Endodermal cell (in vitro differentiated cells): ENCODE data around the gene GPR18. TPM values are rescaled to one million over a fixed set of nuclear protein-coding genes. Genes with fewer than 3 reads are reported as not detected.
A peak's percentile ranks its signal among the peaks of the same experiment; 100 is the strongest.

Experiments
- DNase-seq: peaks from one replicate; pipeline ENCODE4 v3.0.0-alpha.2; 2017
- H3K27ac ChIP-seq: 2 replicates; pipeline ENCODE4 v1.5.1; 2013; ENCODE audit warnings: mild to moderate bottlenecking, low read depth, low read length, moderate library complexity
- H3K27me3 ChIP-seq: 2 replicates; pipeline ENCODE4 v1.6.1; 2013; ENCODE audit warnings: mild to moderate bottlenecking, low read length, moderate library complexity; ENCODE audit not compliant: insufficient read depth, control insufficient read depth, poor library complexity, severe bottlenecking
- H3K36me3 ChIP-seq: 2 replicates; pipeline ENCODE4 v1.7.0; 2013; ENCODE audit warnings: mild to moderate bottlenecking, low read length, moderate library complexity; ENCODE audit not compliant: control insufficient read depth, insufficient read depth
- H3K4me1 ChIP-seq: one replicate; pipeline ENCODE4 v1.7.0; 2013; ENCODE audit warnings: low read length; ENCODE audit not compliant: control insufficient read depth, insufficient read depth
- H3K4me3 ChIP-seq: 2 replicates; pipeline ENCODE4 v1.5.1; 2013; ENCODE audit warnings: mild to moderate bottlenecking, low read length, moderate library complexity
- H3K9ac ChIP-seq: 2 replicates; pipeline ENCODE4 v1.6.1; 2013; ENCODE audit warnings: mild to moderate bottlenecking, low read length, moderate library complexity; ENCODE audit not compliant: poor library complexity, severe bottlenecking; ENCODE audit errors: extremely low read depth
- H3K9me3 ChIP-seq: 2 replicates; pipeline ENCODE4 v1.6.1; 2013; ENCODE audit warnings: mild to moderate bottlenecking, low read length, moderate library complexity; ENCODE audit not compliant: control insufficient read depth
- H3K27ac Mint-ChIP-seq: 2 replicates; pipeline ENCODE4 v1.8.0; 2020; ENCODE audit warnings: mixed read lengths
- H3K27me3 Mint-ChIP-seq: 2 replicates; pipeline ENCODE4 v1.8.0; 2021; ENCODE audit warnings: mild to moderate bottlenecking, mixed read lengths; ENCODE audit not compliant: insufficient read depth
- H3K36me3 Mint-ChIP-seq: 2 replicates; pipeline ENCODE4 v1.8.0; 2020; ENCODE audit warnings: low read depth, mixed read lengths
- H3K4me1 Mint-ChIP-seq: 2 replicates; pipeline ENCODE4 v1.8.0; 2020; ENCODE audit warnings: mixed read lengths
- H3K4me3 Mint-ChIP-seq: 2 replicates; pipeline ENCODE4 v1.8.0; 2020; ENCODE audit warnings: mild to moderate bottlenecking, moderate library complexity, mixed read lengths
- H3K9me3 Mint-ChIP-seq: 2 replicates; pipeline ENCODE4 v1.8.0; 2020; ENCODE audit warnings: mild to moderate bottlenecking, mixed read lengths
- WGBS, 2 experiments: methylation state at CpG; one replicate each; pipeline versions ENCODE4 v1.1.5 to v1.1.7; 2013; ENCODE audit warnings: missing lambda C conversion rate in 2 of 2, mixed read lengths in 1 of 2; ENCODE audit not compliant: insufficient coverage in 1 of 2, insufficient read length in 1 of 2; 5-methylcytosine and 5-hydroxymethylcytosine counted together
- total RNA-seq, 2 donors: library from RNA; stranded (reverse); fragmentation: NEBNext Ultra II Directional in 1 of 2; extraction: Animal tissue kit (Norgen Biotek cat#: 25700) in 1 of 2; gene quantifications; 2 replicates in 1 of 2; 3 replicates in 1 of 2; pipeline ENCODE4 v1.2.1, GENCODE V29; 2021
- TF ChIP-seq, protein P1 (sequence below): fragments of 200-600 bp; sonication (generic); conservative IDR thresholded peaks from 2 replicates; pipeline ENCODE4 v1.5.0; 2021; ENCODE audit warnings: antibody characterized with exemption, mild to moderate bottlenecking

GPR18 gene
- total RNA-seq, 2 donors from 2014 or later, result not detected

DNA sequence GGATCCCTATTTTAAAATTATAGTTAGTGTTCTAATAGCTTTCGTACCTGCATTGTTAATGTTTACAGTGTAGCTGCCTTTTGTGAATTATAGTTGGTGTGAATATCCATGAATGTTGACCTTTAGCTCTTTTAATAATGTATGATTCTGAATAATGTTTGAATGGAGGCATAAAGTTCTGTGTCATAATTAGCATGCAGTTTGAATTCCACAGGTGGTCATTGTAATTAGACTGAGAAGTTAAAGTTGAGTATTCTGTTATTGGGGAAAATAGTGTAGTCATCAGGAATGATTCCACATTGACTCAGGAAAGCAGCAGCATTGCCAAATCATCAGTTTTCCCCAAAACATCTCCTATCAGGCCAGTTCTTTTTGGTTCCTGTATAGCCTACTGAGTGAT lies 12.1 kb downstream of the GPR18 start:
- TF ChIP-seq, protein P1, sequence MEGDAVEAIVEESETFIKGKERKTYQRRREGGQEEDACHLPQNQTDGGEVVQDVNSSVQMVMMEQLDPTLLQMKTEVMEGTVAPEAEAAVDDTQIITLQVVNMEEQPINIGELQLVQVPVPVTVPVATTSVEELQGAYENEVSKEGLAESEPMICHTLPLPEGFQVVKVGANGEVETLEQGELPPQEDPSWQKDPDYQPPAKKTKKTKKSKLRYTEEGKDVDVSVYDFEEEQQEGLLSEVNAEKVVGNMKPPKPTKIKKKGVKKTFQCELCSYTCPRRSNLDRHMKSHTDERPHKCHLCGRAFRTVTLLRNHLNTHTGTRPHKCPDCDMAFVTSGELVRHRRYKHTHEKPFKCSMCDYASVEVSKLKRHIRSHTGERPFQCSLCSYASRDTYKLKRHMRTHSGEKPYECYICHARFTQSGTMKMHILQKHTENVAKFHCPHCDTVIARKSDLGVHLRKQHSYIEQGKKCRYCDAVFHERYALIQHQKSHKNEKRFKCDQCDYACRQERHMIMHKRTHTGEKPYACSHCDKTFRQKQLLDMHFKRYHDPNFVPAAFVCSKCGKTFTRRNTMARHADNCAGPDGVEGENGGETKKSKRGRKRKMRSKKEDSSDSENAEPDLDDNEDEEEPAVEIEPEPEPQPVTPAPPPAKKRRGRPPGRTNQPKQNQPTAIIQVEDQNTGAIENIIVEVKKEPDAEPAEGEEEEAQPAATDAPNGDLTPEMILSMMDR, result no peak
- H3K27me3 ChIP-seq, result no peaks in the 10 kb centered on the region
- no peak overlapping the region for H3K4me3 ChIP-seq
- Mint-ChIP-seq H3K27ac (no peak overlapping the region), H3K4me1 (no peaks in the 10 kb centered on the region), H3K27me3 (no peaks in the 10 kb centered on the region), H3K36me3 (peaks cover 61% of the 10 kb centered on the region), H3K4me3 (no peak overlapping the region), H3K9me3 (peaks cover 7% of the 10 kb centered on the region)
- WGBS, 2 experiments, result 97 to 100% methylated on average over 1 of the region's 1 CpG
- H3K9me3 ChIP-seq, result peaks cover 4% of the 10 kb centered on the region
- no peaks in the 10 kb centered on the region for H3K4me1 ChIP-seq
- DNase-seq, result no peak
- no peak overlapping the region for H3K9ac ChIP-seq
- peaks cover 52% of the 10 kb centered on the region for H3K36me3 ChIP-seq
- no peak overlapping the region for H3K27ac ChIP-seq

DNA sequence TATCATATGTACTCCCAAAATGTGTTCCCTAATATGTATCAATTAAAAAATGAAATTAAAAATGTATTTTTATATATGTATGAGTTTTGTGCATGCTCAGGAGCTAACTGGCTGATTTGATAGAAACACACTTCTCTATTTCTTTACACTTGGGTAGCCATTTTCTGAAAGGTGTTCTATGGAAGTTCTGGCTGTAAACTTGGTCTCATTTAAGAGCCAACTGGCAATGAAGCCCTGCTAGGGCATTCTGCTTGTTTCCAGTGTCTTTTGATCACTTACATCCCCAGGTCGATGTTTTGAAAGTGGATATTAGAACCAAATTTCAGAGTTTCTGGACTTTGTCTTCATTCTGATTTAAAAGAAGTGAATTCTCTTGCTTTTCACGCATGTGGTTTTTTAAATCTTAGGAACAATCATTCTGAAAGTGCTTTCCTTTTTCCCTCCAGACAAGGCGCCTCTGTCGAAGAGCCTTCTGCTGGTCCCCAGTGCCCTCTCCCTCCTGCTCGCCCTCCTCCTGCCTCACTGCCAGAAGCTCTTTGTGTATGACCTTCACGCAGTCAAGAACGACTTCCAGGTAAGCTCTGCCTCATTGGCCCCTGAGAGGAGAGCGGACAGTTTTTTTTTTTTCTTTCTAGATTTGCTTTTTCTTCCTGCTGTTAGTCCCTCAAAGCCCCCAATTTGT lies 20.1 kb downstream of the GPR18 start:
- no peak overlapping the region for H3K27ac ChIP-seq
- H3K27me3 Mint-ChIP-seq, result no peaks in the 10 kb centered on the region
- no peak overlapping the region for H3K4me3 Mint-ChIP-seq
- TF ChIP-seq, protein P1, result no peak
- no peak overlapping the region for H3K9ac ChIP-seq
- no peaks in the 10 kb centered on the region for H3K4me1 ChIP-seq
- H3K9me3 Mint-ChIP-seq, result peaks cover 6% of the 10 kb centered on the region
- peaks cover 33% of the 10 kb centered on the region for H3K36me3 ChIP-seq
- H3K36me3 Mint-ChIP-seq, result peaks cover 35% of the 10 kb centered on the region
- H3K4me1 Mint-ChIP-seq, result no peaks in the 10 kb centered on the region
- peaks cover 13% of the 10 kb centered on the region for H3K9me3 ChIP-seq
- DNase-seq, result no peak
- H3K27ac Mint-ChIP-seq, result peak overlapping the region; percentile 59
- no peak overlapping the region for H3K4me3 ChIP-seq
- H3K27me3 ChIP-seq, result no peaks in the 10 kb centered on the region
- WGBS, 2 experiments, result 92 to 95% methylated on average over 2 to 8 of the region's 8 CpGs

DNA sequence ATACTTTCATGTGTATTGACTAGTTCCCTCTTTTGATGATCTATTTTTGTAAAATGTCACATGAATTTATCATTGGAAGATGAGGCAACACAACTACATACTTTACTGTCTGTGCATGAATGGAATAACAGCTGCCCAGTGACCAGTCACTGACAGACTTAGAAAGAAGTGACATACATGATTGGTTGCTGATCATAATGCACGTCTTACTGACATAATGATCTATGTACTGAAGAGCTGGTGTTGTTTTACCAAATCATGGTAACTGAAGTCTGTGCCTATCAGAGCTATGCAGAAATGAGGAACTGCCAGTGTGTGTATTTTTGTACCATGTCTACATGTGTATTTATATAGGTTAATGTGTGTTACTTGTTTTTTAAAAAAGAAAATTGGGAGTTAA lies 26.5 kb downstream of the GPR18 start:
- Histone ChIP-seq H3K36me3 (no peaks in the 10 kb centered on the region), H3K9me3 (no peaks in the 10 kb centered on the region), H3K27me3 (no peaks in the 10 kb centered on the region), H3K4me1 (no peaks in the 10 kb centered on the region), H3K27ac (no peak overlapping the region), H3K9ac (no peak overlapping the region), H3K4me3 (no peak overlapping the region)
- no peak overlapping the region for H3K27ac Mint-ChIP-seq
- H3K9me3 Mint-ChIP-seq, result no peaks in the 10 kb centered on the region
- peaks cover 6% of the 10 kb centered on the region for H3K36me3 Mint-ChIP-seq
- TF ChIP-seq, protein P1, result no peak
- 95 to 100% methylated on average over 1 of the region's 1 CpG for WGBS, 2 experiments
- no peaks in the 10 kb centered on the region for H3K27me3 Mint-ChIP-seq
- H3K4me1 Mint-ChIP-seq, result peaks cover 8% of the 10 kb centered on the region
- DNase-seq, result no peak
- no peak overlapping the region for H3K4me3 Mint-ChIP-seq
